K562 (cell line): ENCODE measurements around the gene ARF4. TPM values are rescaled to one million over a fixed set of nuclear protein-coding genes. Genes with fewer than 3 reads are reported as not detected.

Experiments used
- ATAC-seq: fragments of 200-7000 bp; cut with Tn5 transposase; 3 replicates; pipeline ENCODE4 v1.9.1; 2020; ENCODE audit warnings: moderate library complexity
- BruUV-seq: library from RNA; stranded (reverse); fragments of 400-500 nt; replicated peaks from 2 replicates; lab custom pipeline; 2021; lab: Mats Ljungman, UMichigan
- CTCF ChIA-PET: fragments of 300-600 bp; formaldehyde crosslinking; extraction: SDS; loops from one replicate; lab custom pipeline; 2021; ENCODE audit warnings: low intra/inter-chr PET ratio; lab: Yijun Ruan, JAX
- POLR2A ChIA-PET: fragments of 300-600, 350-650 bp; sonication (Branson Sonifier 250); formaldehyde crosslinking; extraction: SDS; loops from one replicate; lab custom pipeline; 2021; ENCODE audit warnings: antibody characterized with exemption, inconsistent platforms; lab: Yijun Ruan, JAX
- DNase-seq, 4 experiments: peaks; one replicate each; pipeline versions ENCODE4 v3.0.0 to v3.0.0-alpha.2; 2011 to 2018; ENCODE audit warnings: low spot score in 3 of 4, mixed read lengths in 3 of 4; ENCODE audit errors: extremely low read depth in 1 of 4
- FAIRE-seq: peaks from 2 replicates; lab custom pipeline; 2011; peaks lifted over from hg19 to GRCh38; lab: Jason Lieb, UNC
- H2AFZ ChIP-seq: 2 replicates; pipeline ENCODE4 v1.6.0; 2011; ENCODE audit warnings: low read depth, low read length, control low read depth, inconsistent platforms
- H3K27ac ChIP-seq: fragments of 200-600 bp; 3 replicates; pipeline ENCODE4 v1.8.0; 2011; ENCODE audit warnings: low read depth, mild to moderate bottlenecking, control low read depth, inconsistent platforms, low read length, moderate library complexity, mixed read lengths; ENCODE audit errors: extremely low read depth
- H3K27me3 ChIP-seq, 2 experiments: fragments of 300-600 bp in 1 of 2; 2 replicates in 1 of 2; 3 replicates in 1 of 2; pipeline versions ENCODE4 v1.6.0 to v1.8.0; 2011; ENCODE audit warnings: inconsistent platforms in 2 of 2, low read length in 2 of 2, mild to moderate bottlenecking in 1 of 2, mixed read lengths in 1 of 2, moderate library complexity in 1 of 2; ENCODE audit not compliant: control insufficient read depth in 2 of 2, insufficient read depth in 2 of 2
- H3K36me3 ChIP-seq: fragments of 300-600 bp; 3 replicates; pipeline ENCODE4 v1.8.0; 2011; ENCODE audit warnings: mild to moderate bottlenecking, low read length, inconsistent platforms; ENCODE audit not compliant: control insufficient read depth, insufficient read depth
- H3K4me1 ChIP-seq, 2 experiments: fragments of 200-600 bp in 1 of 2; replicated peaks in 1 of 2; 2 replicates in 1 of 2; 3 replicates in 1 of 2; pipeline versions ENCODE4 v1.5.1 to v1.8.0; 2011; ENCODE audit warnings: inconsistent platforms in 2 of 2, low read length in 2 of 2, mild to moderate bottlenecking in 1 of 2, mixed read lengths in 1 of 2, moderate library complexity in 1 of 2; ENCODE audit not compliant: control insufficient read depth in 2 of 2, insufficient read depth in 2 of 2
- H3K4me2 ChIP-seq: 2 replicates; pipeline ENCODE4 v1.6.1; 2011; ENCODE audit warnings: low read length, control low read depth, inconsistent platforms, mixed read lengths; ENCODE audit not compliant: insufficient read depth
- H3K4me3 ChIP-seq: fragments of 200-600 bp; sonication (generic), shearing (Covaris generic); 2 replicates; pipeline ENCODE4 v1.5.1; 2016; ENCODE audit warnings: control low read depth, inconsistent platforms
- H3K79me2 ChIP-seq: fragments of 200-600 bp; 3 replicates; pipeline ENCODE4 v1.8.0; 2011; ENCODE audit warnings: low read length, inconsistent platforms; ENCODE audit not compliant: control insufficient read depth, insufficient read depth
- H3K9ac ChIP-seq, 2 experiments: 2 replicates each; pipeline versions ENCODE4 v1.6.0 to v1.6.1; 2011; ENCODE audit warnings: low read depth in 2 of 2, low read length in 2 of 2, control low read depth in 1 of 2, inconsistent platforms in 1 of 2, mild to moderate bottlenecking in 1 of 2, mixed read lengths in 1 of 2; ENCODE audit not compliant: insufficient read depth in 1 of 2
- H3K9me1 ChIP-seq: one replicate; pipeline ENCODE4 v1.6.0; 2011; ENCODE audit warnings: inconsistent platforms, mild to moderate bottlenecking, low read length, moderate library complexity; ENCODE audit not compliant: control insufficient read depth, insufficient read depth
- H3K9me3 ChIP-seq: replicated peaks from 2 replicates; pipeline ENCODE4 v1.5.1; 2011; ENCODE audit warnings: low read depth, low read length, inconsistent platforms; ENCODE audit not compliant: control insufficient read depth, insufficient read depth
- H4K20me1 ChIP-seq: replicated peaks from 2 replicates; pipeline ENCODE4 v1.6.1; 2011; ENCODE audit warnings: low read length, inconsistent platforms, mixed read lengths; ENCODE audit not compliant: control insufficient read depth, insufficient read depth
- BCOR ChIP-seq: fragments of 450-650 bp; IDR thresholded peaks from 2 replicates; pipeline ENCODE4 v1.6.1; 2016
- BRCA1 ChIP-seq, 2 experiments: fragments of 450-650 bp in 1 of 2; sonication (generic) in 1 of 2; formaldehyde crosslinking in 1 of 2; IDR thresholded peaks; 2 replicates each; pipeline versions ENCODE4 v1.5.0 to v1.6.1; 2017 to 2020; ENCODE audit warnings: mild to moderate bottlenecking in 1 of 2, missing genetic modification reagents in 1 of 2
- E2F4 ChIP-seq: sonication (generic); formaldehyde crosslinking; IDR thresholded peaks from 2 replicates; pipeline ENCODE4 v1.8.0; 2022; ENCODE audit warnings: mild to moderate bottlenecking, low read depth, missing genetic modification reagents
- FOS ChIP-seq: IDR thresholded peaks from 3 replicates; pipeline ENCODE4 v1.6.1; 2011; ENCODE audit not compliant: insufficient read length; ENCODE audit errors: extremely low read depth
- GABPB1 ChIP-seq: sonication (generic); formaldehyde crosslinking; IDR thresholded peaks from 2 replicates; pipeline ENCODE4 v1.8.0; 2022; ENCODE audit warnings: mild to moderate bottlenecking, missing genetic modification reagents
- HDAC6 ChIP-seq: IDR thresholded peaks from 2 replicates; pipeline ENCODE4 v1.6.1; 2012; ENCODE audit warnings: low read depth, mild to moderate bottlenecking, control low read depth, inconsistent platforms, low read length, moderate library complexity
- KLF1 ChIP-seq: fragments of 450-650 bp; IDR thresholded peaks from 2 replicates; pipeline ENCODE4 v1.6.1; 2016; ENCODE audit warnings: missing genetic modification characterization, missing compliant biosample characterization
- POLR2H ChIP-seq: IDR thresholded peaks from 2 replicates; pipeline ENCODE4 v1.6.1; 2016; ENCODE audit warnings: missing genetic modification characterization, low read depth, mild to moderate bottlenecking, control low read depth, missing compliant biosample characterization, moderate library complexity
- SETDB1 ChIP-seq: IDR thresholded peaks from one replicate; pipeline ENCODE4 v1.6.1; 2012; ENCODE audit warnings: low read length, control low read depth, inconsistent platforms
- SIN3A ChIP-seq, 2 experiments: fragments of 150-350 bp in 1 of 2; IDR thresholded peaks; 2 replicates each; pipeline ENCODE4 v1.6.1; 2011 to 2016; ENCODE audit warnings: borderline replicate concordance in 2 of 2, low read depth in 2 of 2, low read length in 2 of 2, mild to moderate bottlenecking in 2 of 2, moderate library complexity in 2 of 2; ENCODE audit not compliant: control insufficient read depth in 1 of 2
- SMARCE1 ChIP-seq: fragments of 450-650 bp; IDR thresholded peaks from 2 replicates; pipeline ENCODE4 v1.7.1; 2016; ENCODE audit warnings: mild to moderate bottlenecking
- SREBF2 ChIP-seq: sonication (generic); formaldehyde crosslinking; IDR thresholded peaks from 2 replicates; pipeline ENCODE4 v1.4.0; 2020; ENCODE audit warnings: mild to moderate bottlenecking, missing genetic modification reagents
- STAT5B ChIP-seq: fragments of 250-450 bp; sonication (Bioruptor Pico); IDR thresholded peaks from 2 replicates; pipeline ENCODE4 v1.8.0; 2021; ENCODE audit warnings: mild to moderate bottlenecking, inconsistent platforms
- TCFL5 ChIP-seq: fragments of 250-450 bp; sonication (Bioruptor Pico); conservative IDR thresholded peaks from 2 replicates; pipeline ENCODE4 v1.6.1; 2021; ENCODE audit warnings: mild to moderate bottlenecking, moderate library complexity, matching md5 sums
- TSC22D4 ChIP-seq: fragments of 450-650 bp; IDR thresholded peaks from 2 replicates; pipeline ENCODE4 v1.6.1; 2016; ENCODE audit warnings: missing genetic modification characterization, missing biosample characterization, control low read depth
- ZNF146 ChIP-seq: IDR thresholded peaks from one replicate; pipeline ENCODE4 v1.6.1; 2018; ENCODE audit warnings: missing compliant biosample characterization; ENCODE audit not compliant: unreplicated experiment
- ZNF282 ChIP-seq: sonication (generic); formaldehyde crosslinking; IDR thresholded peaks from 2 replicates; pipeline ENCODE4 v1.8.1; 2023; ENCODE audit warnings: missing genetic modification reagents
- ZNF445 ChIP-seq: fragments of 250-450 bp; sonication (Bioruptor Pico); IDR thresholded peaks from 2 replicates; pipeline ENCODE4 v1.4.0; 2020; ENCODE audit warnings: low read depth, mild to moderate bottlenecking, moderate library complexity
- WGBS: fragments of 100-300 bp; shearing (Covaris generic); methylation state at CpG from one replicate; pipeline ENCODE4 v1.1.6; 2016; ENCODE audit warnings: low coverage, mixed read lengths; ENCODE audit not compliant: insufficient coverage; ENCODE audit errors: missing lambda C conversion rate; 5-methylcytosine and 5-hydroxymethylcytosine counted together
- in situ Hi-C: fragments of 300-500 bp; cut with MboI; formaldehyde crosslinking; loops from 4 replicates; pipeline ENCODE4 v1.15.0; 2018; ENCODE audit warnings: inconsistent platforms, mixed read lengths
- intact Hi-C: fragments of 100-400 bp; cut with micrococcal nuclease; formaldehyde crosslinking; loops from 2 replicates; pipeline ENCODE4 v1.14.2; 2022
- polyA plus RNA-seq, 8 experiments: library from polyadenylated mRNA; depleted of rRNA in 4 of 8; stranded (reverse) in 5 of 8; unstranded in 3 of 8; fragments of >200 nt; fragmentation: Nextera tagmentation in 2 of 8; fragmentation: Illumina TruSeq in 1 of 8; extraction: Ambion mirVana in 2 of 8; extraction: Trizol in 1 of 8; gene quantifications; 2 replicates each; pipeline versions ENCODE4 v1.2.1 to v1.2.3, GENCODE V29; 2011 to 2014; ENCODE audit warnings: inconsistent platforms in 1 of 8, missing spikeins in 1 of 8
- total RNA-seq, 7 experiments: library from RNA; depleted of rRNA in 6 of 7; stranded (reverse); fragments of >200 nt in 6 of 7; fragmentation: Illumina TruSeq in 2 of 7; extraction: Trizol in 2 of 7; gene quantifications; 2 replicates each; pipeline versions ENCODE4 v1.2.1 to v1.2.3, GENCODE V29; 2011 to 2021; ENCODE audit warnings: low replicate concordance in 1 of 7

The ARF4 gene
- total and polyA plus RNA-seq, 9 of the 15 experiments (the other 6 are each of a cell fraction or from before 2014, with no cell fraction given) = 41.1 to 273 (median 83.8) TPM

GRCh38 chr3:57617739-57618138 lies 20.6 kb upstream of the ARF4 start:
- Histone ChIP-seq H3K9me1 (no peaks in the 10 kb centered on the region), H3K4me3 (no peak overlapping the region), H3K36me3 (no peaks in the 10 kb centered on the region), H3K4me2 (no peak overlapping the region), H3K9ac (no peak overlapping the region), H4K20me1 (no peaks in the 10 kb centered on the region), H3K4me1 (no peaks in the 10 kb centered on the region; a peak in 1 of 5 replicates), H3K79me2 (no peaks in the 10 kb centered on the region), H3K9me3 (no peaks in the 10 kb centered on the region), H2AFZ (no peak overlapping the region), H3K27me3 (no peaks in the 10 kb centered on the region), H3K27ac (no peak overlapping the region)
- in situ Hi-C loops (no loop called here), intact Hi-C loops (no loop called here)
- ChIA-PET CTCF (no interaction called here), POLR2A (no interaction called here)
- DNase-seq (no peak), FAIRE-seq (no peak), ATAC-seq (no peak)
- TF ChIP-seq HDAC6 = no peak
- TF ChIP-seq BCOR = 0 out of 2 replicates have a peak, but pooled peaks have one; percentile 14
- peak; percentile 36 for TF ChIP-seq ZNF146 (CRISPR knock-in tag)
- WGBS = 74% methylated on average over 3 of the region's 3 CpGs
- BruUV-seq = no TSS peak

- Histone ChIP-seq H3K36me3 (no peaks in the 10 kb centered on the region), H3K4me2 (no peak overlapping the region), H3K79me2 (no peaks in the 10 kb centered on the region), H3K27ac (no peak overlapping the region), H3K9ac (no peak overlapping the region; a peak in 1 of 4 replicates), H3K9me3 (no peaks in the 10 kb centered on the region), H2AFZ (no peak overlapping the region), H4K20me1 (no peaks in the 10 kb centered on the region), H3K9me1 (no peaks in the 10 kb centered on the region), H3K4me3 (no peak overlapping the region), H3K27me3 (no peaks in the 10 kb centered on the region), H3K4me1 (no peaks in the 10 kb centered on the region; a peak in 1 of 5 replicates)
- DNase-seq (no peak), ATAC-seq (no peak), FAIRE-seq (no peak)
- intact Hi-C loops (no loop called here), in situ Hi-C loops (no loop called here)
- no TSS peak for BruUV-seq
- ChIA-PET CTCF (no interaction called here), POLR2A (no interaction called here)
- 36% methylated on average over 1 of the region's 3 CpGs for WGBS
- TF ChIP-seq SMARCE1 (no peak), FOS (no peak), E2F4 (CRISPR knock-in tag) (no peak), TCFL5 (CRISPR knock-in tag) (no peak), GABPB1 (CRISPR knock-in tag) (no peak), ZNF282 (CRISPR knock-in tag) (no peak), POLR2H (tag) (no peak), ZNF445 (CRISPR knock-in tag) (no peak), SETDB1 (no peak), SIN3A (IDR thresholded peaks at IDR 0.05; ENCODE audit: borderline replicate concordance in 2 of 2, control insufficient read depth in 1 of 2, low read depth in 2 of 2, low read length in 2 of 2) (no peak), STAT5B (no peak), TSC22D4 (no peak), SREBF2 (CRISPR knock-in tag) (no peak), KLF1 (tag) (no peak), BRCA1 (IDR thresholded peaks at IDR 0.05) (no peak), BRCA1 (CRISPR knock-in tag; IDR thresholded peaks at IDR 0.05) (no peak)
Measured at GRCh38 chr3:57616233-57616632, 19.1 kb upstream of the ARF4 start.
